ENCODE data around the gene CHRNA4. TPM values are rescaled to one million over a fixed set of nuclear protein-coding genes. Genes with fewer than 3 reads are reported as not detected.

The CHRNA4 gene
- total and polyA plus RNA-seq, 2 donors (not counting 3 experiments of a cell fraction or from before 2014, with no cell fraction given): not detected

DNA sequence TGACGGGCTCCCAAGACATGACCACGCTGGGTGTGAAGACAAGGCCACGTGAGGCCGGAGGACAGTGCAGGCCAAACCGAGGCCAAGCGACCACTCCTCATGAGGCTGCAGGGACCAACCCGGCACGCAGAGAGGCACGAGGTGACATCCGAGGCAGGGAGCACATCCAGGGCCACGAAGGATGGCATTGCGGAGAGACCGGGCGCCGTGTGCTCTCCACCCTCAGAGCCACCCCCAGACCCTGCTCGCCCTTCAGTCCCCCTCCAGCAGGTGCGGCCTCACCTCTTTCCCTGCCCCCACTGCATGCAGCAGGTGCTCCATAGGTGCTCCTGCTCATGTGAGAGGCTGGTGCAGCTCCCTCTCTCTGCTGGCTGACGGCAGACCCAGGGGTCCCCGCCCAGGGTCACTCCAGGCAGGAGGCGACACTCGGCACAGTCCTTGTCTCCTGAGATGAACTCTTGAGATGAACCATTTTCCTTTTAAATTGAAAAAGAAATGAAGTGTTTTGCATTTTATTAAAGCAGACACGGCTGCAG, 33.8 kb upstream of the CHRNA4 start:
- intact Hi-C loops (cut with micrococcal nuclease) (no loop called here), dilution Hi-C loops (cut with MboI; ENCODE audit: extremely low pct_ligation_motif_present, low sequenced_read_pairs) (no loop called here)
- no peaks in the 10 kb centered on the region for H3K9me1 ChIP-seq (replicated peaks; ENCODE audit: control insufficient read depth, extremely low read depth, insufficient read depth, low read length)
- ChIA-PET CTCF (no interaction called here), POLR2A (no interaction called here)
- FAIRE-seq (no peak), DNase-seq (ENCODE audit: low read depth, low spot score) (no peak)
- H2AFZ ChIP-seq (ENCODE audit: low read depth, low read length): no peak overlapping the region
- H3K9me3 ChIP-seq (replicated peaks; ENCODE audit: control insufficient read depth, insufficient read depth, low read length): no peaks in the 10 kb centered on the region
- TF ChIP-seq CTCF (IDR thresholded peaks at IDR 0.05; ENCODE audit: extremely low read depth in 1 of 2, insufficient read depth in 1 of 2, low read depth in 1 of 2, low read length in 2 of 2) (no peak), POLR2A (IDR thresholded peaks at IDR 0.05; ENCODE audit: low read depth, low read length) (no peak), EZH2 (IDR thresholded peaks at IDR 0.05; ENCODE audit: borderline replicate concordance, low read depth, low read length, severe bottlenecking) (no peak), JUN (IDR thresholded peaks at IDR 0.05; ENCODE audit: borderline replicate concordance, insufficient read depth, insufficient read length, low read depth) (no peak), GATA2 (IDR thresholded peaks at IDR 0.05; ENCODE audit: insufficient read depth, insufficient read length, low read depth, low read length) (no peak), POLR2AphosphoS5 (IDR thresholded peaks at IDR 0.05; ENCODE audit: insufficient read depth, low read depth, low read length) (no peak), MYC (IDR thresholded peaks at IDR 0.05; ENCODE audit: low read depth, low read length) (no peak), FOS (IDR thresholded peaks at IDR 0.05; ENCODE audit: borderline replicate concordance, insufficient read depth, low read length) (no peak)
- TF ChIP-seq, protein P1, sequence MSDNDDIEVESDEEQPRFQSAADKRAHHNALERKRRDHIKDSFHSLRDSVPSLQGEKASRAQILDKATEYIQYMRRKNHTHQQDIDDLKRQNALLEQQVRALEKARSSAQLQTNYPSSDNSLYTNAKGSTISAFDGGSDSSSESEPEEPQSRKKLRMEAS (IDR thresholded peaks at IDR 0.05; ENCODE audit: insufficient read depth, insufficient read length): no peak
- no peak overlapping the region for H3K4me3 ChIP-seq (replicated peaks in 1 of 3; ENCODE audit: insufficient read depth in 1 of 3, low read depth in 1 of 3, low read length in 3 of 3)
- no peaks in the 10 kb centered on the region for H4K20me1 ChIP-seq (replicated peaks; ENCODE audit: control insufficient read depth, extremely low read depth, insufficient read depth, low read length)
- no TSS peak for BruUV-seq (replicated peaks)
- no peaks in the 10 kb centered on the region for H3K4me1 ChIP-seq (ENCODE audit: control insufficient read depth, extremely low read depth, insufficient read depth, low read length)
- H3K27me3 ChIP-seq (ENCODE audit: control insufficient read depth in 2 of 2, insufficient read depth in 2 of 2, low read length in 2 of 2): no peaks in the 10 kb centered on the region
- H3K36me3 ChIP-seq (ENCODE audit: control insufficient read depth in 2 of 2, extremely low read depth in 1 of 2, insufficient read depth in 2 of 2, low read length in 2 of 2): no peaks in the 10 kb centered on the region
- no peaks in the 10 kb centered on the region for H3K79me2 ChIP-seq (ENCODE audit: control insufficient read depth, insufficient read depth, low read length)
- H3K9ac ChIP-seq (replicated peaks; ENCODE audit: extremely low read depth, insufficient read depth, low read length): no peak overlapping the region
- H3K4me2 ChIP-seq (ENCODE audit: insufficient read depth, low read length): no peak overlapping the region
- H3K27ac ChIP-seq (ENCODE audit: insufficient read depth, low read depth, low read length): no peak overlapping the region

All from endothelial cell of umbilical vein (primary cell).